ENCODE results near the gene RFTN1. TPM values are rescaled to one million over a fixed set of nuclear protein-coding genes. Genes with fewer than 3 reads are reported as not detected.

The RFTN1 gene
- total and polyA plus RNA-seq, 2 donors (not counting 3 experiments of a cell fraction or from before 2014, with no cell fraction given), result 40.3 to 43.3 TPM

DNA sequence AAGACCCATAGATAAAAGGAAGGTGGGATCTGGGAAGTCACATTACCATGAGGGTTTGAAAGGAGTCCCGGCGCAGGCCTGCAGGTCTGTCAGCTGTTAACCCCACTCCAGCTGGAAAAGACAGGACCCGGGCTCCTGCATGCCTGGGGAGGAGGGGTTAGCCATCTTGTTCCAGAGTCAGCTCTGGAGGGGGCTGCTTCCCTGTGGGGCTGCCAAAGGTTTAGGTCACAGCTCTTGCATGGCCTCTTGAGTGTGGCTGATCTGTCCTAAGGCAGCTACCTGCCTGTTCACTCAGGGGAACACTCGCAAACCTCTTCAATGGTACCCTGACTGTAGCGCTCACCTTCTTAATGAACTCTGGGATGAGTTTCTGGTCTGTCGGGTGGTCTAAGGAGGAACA is 104.5 kb downstream of the RFTN1 start:
- no peaks in the 10 kb centered on the region for H4K20me1 ChIP-seq (replicated peaks; ENCODE audit: control insufficient read depth, extremely low read depth, insufficient read depth, low read length)
- CTCF ChIA-PET, result no interaction called here
- H3K4me1 ChIP-seq (ENCODE audit: control insufficient read depth, extremely low read depth, insufficient read depth, low read length), result no peaks in the 10 kb centered on the region
- no peak overlapping the region for H2AFZ ChIP-seq (ENCODE audit: low read depth, low read length)
- no peak for FAIRE-seq
- no peaks in the 10 kb centered on the region for H3K79me2 ChIP-seq (ENCODE audit: control insufficient read depth, insufficient read depth, low read length)
- POLR2A ChIA-PET, result no interaction called here
- no peak overlapping the region for H3K4me2 ChIP-seq (ENCODE audit: insufficient read depth, low read length)
- no peaks in the 10 kb centered on the region for H3K9me3 ChIP-seq (replicated peaks; ENCODE audit: control insufficient read depth, insufficient read depth, low read length)
- no peaks in the 10 kb centered on the region for H3K27me3 ChIP-seq (ENCODE audit: control insufficient read depth in 2 of 2, insufficient read depth in 2 of 2, low read length in 2 of 2)
- dilution Hi-C loops (cut with MboI; ENCODE audit: extremely low pct_ligation_motif_present, low sequenced_read_pairs), result no loop called here
- H3K36me3 ChIP-seq (ENCODE audit: control insufficient read depth in 2 of 2, extremely low read depth in 1 of 2, insufficient read depth in 2 of 2, low read length in 2 of 2), result peaks cover 0 to 5% of the 10 kb centered on the region in 2 experiments
- H3K9ac ChIP-seq (replicated peaks; ENCODE audit: extremely low read depth, insufficient read depth, low read length), result no peak overlapping the region
- no peak overlapping the region for H3K27ac ChIP-seq (ENCODE audit: insufficient read depth, low read depth, low read length)
- no TSS peak for BruUV-seq (replicated peaks)
- no peak overlapping the region for H3K4me3 ChIP-seq (replicated peaks in 1 of 3; ENCODE audit: insufficient read depth in 1 of 3, low read depth in 1 of 3, low read length in 3 of 3)
- H3K9me1 ChIP-seq (replicated peaks; ENCODE audit: control insufficient read depth, extremely low read depth, insufficient read depth, low read length), result no peaks in the 10 kb centered on the region
- intact Hi-C loops (cut with micrococcal nuclease), result no loop called here
- TF ChIP-seq GATA2 (IDR thresholded peaks at IDR 0.05; ENCODE audit: insufficient read depth, insufficient read length, low read depth, low read length) (no peak), FOS (IDR thresholded peaks at IDR 0.05; ENCODE audit: borderline replicate concordance, insufficient read depth, low read length) (no peak), POLR2AphosphoS5 (IDR thresholded peaks at IDR 0.05; ENCODE audit: insufficient read depth, low read depth, low read length) (no peak), JUN (IDR thresholded peaks at IDR 0.05; ENCODE audit: borderline replicate concordance, insufficient read depth, insufficient read length, low read depth) (no peak), EZH2 (IDR thresholded peaks at IDR 0.05; ENCODE audit: borderline replicate concordance, low read depth, low read length, severe bottlenecking) (no peak), MYC (IDR thresholded peaks at IDR 0.05; ENCODE audit: low read depth, low read length) (no peak), POLR2A (IDR thresholded peaks at IDR 0.05; ENCODE audit: low read depth, low read length) (no peak)
- TF ChIP-seq, protein P1, sequence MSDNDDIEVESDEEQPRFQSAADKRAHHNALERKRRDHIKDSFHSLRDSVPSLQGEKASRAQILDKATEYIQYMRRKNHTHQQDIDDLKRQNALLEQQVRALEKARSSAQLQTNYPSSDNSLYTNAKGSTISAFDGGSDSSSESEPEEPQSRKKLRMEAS (IDR thresholded peaks at IDR 0.05; ENCODE audit: insufficient read depth, insufficient read length), result no peak
- TF ChIP-seq, protein P2, sequence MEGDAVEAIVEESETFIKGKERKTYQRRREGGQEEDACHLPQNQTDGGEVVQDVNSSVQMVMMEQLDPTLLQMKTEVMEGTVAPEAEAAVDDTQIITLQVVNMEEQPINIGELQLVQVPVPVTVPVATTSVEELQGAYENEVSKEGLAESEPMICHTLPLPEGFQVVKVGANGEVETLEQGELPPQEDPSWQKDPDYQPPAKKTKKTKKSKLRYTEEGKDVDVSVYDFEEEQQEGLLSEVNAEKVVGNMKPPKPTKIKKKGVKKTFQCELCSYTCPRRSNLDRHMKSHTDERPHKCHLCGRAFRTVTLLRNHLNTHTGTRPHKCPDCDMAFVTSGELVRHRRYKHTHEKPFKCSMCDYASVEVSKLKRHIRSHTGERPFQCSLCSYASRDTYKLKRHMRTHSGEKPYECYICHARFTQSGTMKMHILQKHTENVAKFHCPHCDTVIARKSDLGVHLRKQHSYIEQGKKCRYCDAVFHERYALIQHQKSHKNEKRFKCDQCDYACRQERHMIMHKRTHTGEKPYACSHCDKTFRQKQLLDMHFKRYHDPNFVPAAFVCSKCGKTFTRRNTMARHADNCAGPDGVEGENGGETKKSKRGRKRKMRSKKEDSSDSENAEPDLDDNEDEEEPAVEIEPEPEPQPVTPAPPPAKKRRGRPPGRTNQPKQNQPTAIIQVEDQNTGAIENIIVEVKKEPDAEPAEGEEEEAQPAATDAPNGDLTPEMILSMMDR (IDR thresholded peaks at IDR 0.05; ENCODE audit: extremely low read depth in 1 of 2, insufficient read depth in 1 of 2, low read depth in 1 of 2, low read length in 2 of 2), result no peak
- DNase-seq (ENCODE audit: low read depth, low spot score), result no peak
